Measurements from ENCODE around the gene NDRG2. TPM values are rescaled to one million over a fixed set of nuclear protein-coding genes. Genes with fewer than 3 reads are reported as not detected.

NDRG2 gene
- total RNA-seq, 2 donors from 2014 or later, result 136 to 171 TPM

- no peaks in the 10 kb centered on the region for H3K9me3 ChIP-seq
- TF ChIP-seq CTCF (IDR thresholded peaks at IDR 0.05), result no peak
- H3K27ac ChIP-seq, result peak overlapping the region; percentile 88
- intact Hi-C loops (cut with DNase I), result no loop called here
- no peak overlapping the region for H3K4me3 ChIP-seq
- peak; percentile 76 for DNase-seq
- H3K9ac ChIP-seq (ENCODE audit: low read depth in 2 of 2, low read length in 2 of 2), result peak overlapping the region in 1 of 2 donors; percentile 23
- H3K27me3 ChIP-seq, result no peaks in the 10 kb centered on the region
- H3K36me3 ChIP-seq, result no peaks in the 10 kb centered on the region
- H3K4me1 ChIP-seq, result peaks cover 8% of the 10 kb centered on the region
Observed at GRCh38 chr14:21054123-21054767, 29.4 kb upstream of the NDRG2 start.

DNA sequence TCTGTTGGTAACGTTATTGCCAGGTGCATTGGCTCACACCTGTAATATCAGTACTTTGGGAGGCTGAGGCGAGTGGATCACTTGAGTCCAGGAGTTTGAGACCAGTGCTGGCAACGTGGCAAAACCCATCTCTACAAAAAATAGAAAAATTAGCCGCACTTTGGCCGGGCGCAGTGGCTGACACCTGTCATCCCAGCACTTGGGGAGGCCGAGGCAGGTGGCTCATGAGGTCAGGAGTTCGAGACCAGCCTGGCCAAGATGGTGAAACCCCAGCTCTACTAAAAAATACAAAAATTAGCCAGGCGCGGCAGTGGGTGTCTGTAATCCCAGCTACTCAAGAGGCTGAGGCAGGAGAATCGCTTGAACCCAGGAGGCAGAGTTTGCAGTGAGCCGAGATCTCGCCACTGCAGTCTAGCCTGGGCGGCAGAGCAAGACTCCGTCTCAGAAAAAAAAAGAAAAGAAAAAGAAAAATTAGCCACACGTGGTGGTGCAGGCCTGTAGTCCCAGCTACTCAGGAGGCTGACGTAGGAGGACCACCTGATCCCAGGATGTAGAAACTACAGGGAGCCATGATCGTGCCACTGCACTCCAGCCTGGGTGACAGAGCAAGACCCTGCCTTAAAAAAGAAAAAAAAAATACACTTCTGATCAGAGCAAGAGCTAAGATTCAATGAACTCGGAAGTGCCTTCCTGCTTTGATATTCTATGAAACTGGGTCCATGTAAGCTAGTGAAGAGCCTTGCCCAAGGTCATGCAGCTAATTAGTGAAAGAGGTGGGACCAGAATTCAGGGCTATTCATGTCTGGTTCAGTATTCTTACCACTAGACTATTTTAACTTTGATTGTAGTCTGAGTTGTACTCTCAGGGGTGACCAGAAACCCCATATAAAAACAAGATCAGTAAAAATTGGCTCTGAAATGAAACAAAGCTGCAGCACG lies 28.6 kb upstream of the NDRG2 start:
- Histone ChIP-seq H3K4me3 (no peak overlapping the region), H3K4me1 (peaks cover 8% of the 10 kb centered on the region), H3K9ac (ENCODE audit: low read depth in 2 of 2, low read length in 2 of 2) (peak overlapping the region in 1 of 2 donors; percentile 1), H3K9me3 (no peaks in the 10 kb centered on the region), H3K27me3 (no peaks in the 10 kb centered on the region), H3K36me3 (no peaks in the 10 kb centered on the region), H3K27ac (peak overlapping the region; percentile 88)
- intact Hi-C loops (cut with DNase I), result no loop called here
- no peak for DNase-seq
- no peak for TF ChIP-seq CTCF (IDR thresholded peaks at IDR 0.05)

DNA sequence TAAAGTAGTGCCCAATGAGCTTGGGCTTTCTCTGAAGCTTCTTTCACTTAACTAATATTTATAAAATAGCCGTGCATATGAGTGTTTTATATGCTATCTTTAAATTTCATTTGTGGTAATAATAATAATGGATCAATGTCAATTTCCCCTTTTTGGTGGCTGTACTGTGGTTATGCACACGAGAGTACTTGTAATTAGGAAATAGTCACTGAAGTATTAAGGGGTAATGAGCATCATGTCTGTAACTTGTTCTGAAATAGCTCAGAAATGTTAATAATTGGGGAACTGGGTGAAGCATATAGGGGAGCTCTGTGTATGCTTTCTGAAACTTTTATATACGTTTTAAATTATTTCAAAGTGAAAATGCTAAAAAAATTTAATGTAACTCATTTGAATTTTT lies 25.7 kb upstream of the NDRG2 start:
- DNase-seq, result no peak
- intact Hi-C loops (cut with DNase I), result no loop called here

GRCh38 chr14:21049271-21049673 lies 24.4 kb upstream of the NDRG2 start:
- Histone ChIP-seq H3K9me3 (no peaks in the 10 kb centered on the region), H3K4me1 (no peaks in the 10 kb centered on the region), H3K9ac (ENCODE audit: low read depth in 2 of 2, low read length in 2 of 2) (no peak overlapping the region), H3K27me3 (no peaks in the 10 kb centered on the region), H3K4me3 (no peak overlapping the region), H3K36me3 (no peaks in the 10 kb centered on the region), H3K27ac (no peak overlapping the region)
- DNase-seq, result no peak
- intact Hi-C loops (cut with DNase I), result no loop called here
- TF ChIP-seq CTCF (IDR thresholded peaks at IDR 0.05), result no peak

More for the DNA sequence above, 25.7 kb upstream of the NDRG2 start:
- no peaks in the 10 kb centered on the region for H3K36me3 ChIP-seq
- no peaks in the 10 kb centered on the region for H3K27me3 ChIP-seq
- H3K4me3 ChIP-seq, result no peak overlapping the region
- no peaks in the 10 kb centered on the region for H3K9me3 ChIP-seq
- no peak overlapping the region for H3K9ac ChIP-seq (ENCODE audit: low read depth in 2 of 2, low read length in 2 of 2)
- TF ChIP-seq CTCF (IDR thresholded peaks at IDR 0.05), result no peak
- no peak overlapping the region for H3K27ac ChIP-seq
- H3K4me1 ChIP-seq, result peaks cover 8% of the 10 kb centered on the region

DNA sequence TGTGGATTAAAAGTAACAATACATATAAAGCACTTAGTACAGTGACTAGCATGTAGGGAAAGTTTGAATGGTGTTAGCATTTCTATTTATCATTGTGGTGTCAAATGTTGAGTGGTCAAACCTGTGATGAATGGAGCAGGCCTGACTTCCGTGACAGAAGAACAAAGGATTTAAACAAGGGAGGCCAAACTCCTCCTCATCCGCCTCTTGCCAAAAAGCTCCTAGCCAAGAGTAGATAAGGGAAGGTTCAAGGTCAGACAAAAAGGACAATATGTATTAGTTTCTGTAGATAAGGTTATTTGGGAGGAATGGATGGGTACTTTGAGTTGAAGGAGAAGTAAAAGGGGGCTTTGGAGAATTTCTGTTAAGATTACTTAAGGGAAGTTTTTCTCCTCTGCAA lies 23.8 kb upstream of the NDRG2 start:
- DNase-seq, result no peak
- intact Hi-C loops (cut with DNase I), result no loop called here
- no peak overlapping the region for H3K27ac ChIP-seq
- H3K9ac ChIP-seq (ENCODE audit: low read depth in 2 of 2, low read length in 2 of 2), result no peak overlapping the region
- no peaks in the 10 kb centered on the region for H3K27me3 ChIP-seq
- no peaks in the 10 kb centered on the region for H3K9me3 ChIP-seq
- no peak overlapping the region for H3K4me3 ChIP-seq
- H3K36me3 ChIP-seq, result no peaks in the 10 kb centered on the region
- no peak for TF ChIP-seq CTCF (IDR thresholded peaks at IDR 0.05)
- no peaks in the 10 kb centered on the region for H3K4me1 ChIP-seq
